Smooth muscle cell (in vitro differentiated cells): ENCODE results near the gene SLC39A3. TPM values are rescaled to one million over a fixed set of nuclear protein-coding genes. Genes with fewer than 3 reads are reported as not detected.

Experiments
- DNase-seq: peaks from one replicate; lab custom pipeline; 2025; ENCODE audit not compliant: unreplicated experiment; lab: John Stamatoyannopoulos, UW
- H2AFZ ChIP-seq: fragments of 200-600 bp; sonication (generic); 2 replicates; pipeline ENCODE4 v1.6.0; 2016; ENCODE audit warnings: antibody characterized with exemption, low read depth, mild to moderate bottlenecking
- H3F3A ChIP-seq: fragments of 200-600 bp; sonication (generic); 2 replicates; pipeline ENCODE4 v1.6.0; 2017; ENCODE audit warnings: antibody characterized with exemption, low read depth
- H3K27ac ChIP-seq: fragments of 200-600 bp; sonication (generic); 2 replicates; pipeline ENCODE4 v1.5.1; 2016; ENCODE audit warnings: low read depth, mild to moderate bottlenecking
- H3K27me3 ChIP-seq: fragments of 200-600 bp; sonication (generic); 2 replicates; pipeline ENCODE4 v1.6.1; 2016; ENCODE audit warnings: low read depth, mild to moderate bottlenecking
- H3K36me3 ChIP-seq: fragments of 200-600 bp; sonication (generic); 2 replicates; pipeline ENCODE4 v1.5.1; 2016; ENCODE audit warnings: low read depth
- H3K4me1 ChIP-seq: fragments of 200-600 bp; sonication (generic); 2 replicates; pipeline ENCODE4 v1.5.1; 2016; ENCODE audit warnings: low read depth
- H3K4me2 ChIP-seq: fragments of 200-600 bp; sonication (generic); 2 replicates; pipeline ENCODE4 v1.6.0; 2016; ENCODE audit warnings: mild to moderate bottlenecking
- H3K4me3 ChIP-seq: fragments of 200-600 bp; sonication (generic); 2 replicates; pipeline ENCODE4 v1.5.1; 2016; ENCODE audit warnings: mild to moderate bottlenecking
- H3K79me2 ChIP-seq: fragments of 200-600 bp; sonication (generic); 2 replicates; pipeline ENCODE4 v1.6.0; 2016; ENCODE audit warnings: low read depth, mild to moderate bottlenecking
- H3K9ac ChIP-seq: fragments of 200-600 bp; sonication (generic); 2 replicates; pipeline ENCODE4 v1.6.0; 2016; ENCODE audit warnings: low read depth
- H3K9me3 ChIP-seq: fragments of 200-600 bp; sonication (generic); replicated peaks from 2 replicates; pipeline ENCODE4 v1.5.1; 2016; ENCODE audit warnings: low read depth
- H4K20me1 ChIP-seq: fragments of 200-600 bp; sonication (generic); 2 replicates; pipeline ENCODE4 v1.6.0; 2016; ENCODE audit warnings: low read depth
- WGBS: methylation state at CpG from one replicate; pipeline ENCODE4 v1.1.7; 2016; ENCODE audit warnings: low lambda C conversion rate; 5-methylcytosine and 5-hydroxymethylcytosine counted together
- polyA plus RNA-seq: library from polyadenylated mRNA; unstranded; fragments of >200 nt; fragmentation: Nextera tagmentation; extraction: Ambion mirVana; gene quantifications from 2 replicates; pipeline ENCODE4 v1.2.1, GENCODE V29; 2016
- total RNA-seq: library from RNA; depleted of rRNA; stranded (reverse); fragments of >200 nt; gene quantifications from 2 replicates; pipeline ENCODE4 v1.2.3, GENCODE V29; 2014
- TF ChIP-seq, protein P1 (sequence below): fragments of 200-600 bp; sonication (generic); IDR thresholded peaks from 2 replicates; pipeline ENCODE4 v1.5.1; 2017; ENCODE audit warnings: borderline replicate concordance, mild to moderate bottlenecking, antibody characterized with exemption; ENCODE audit not compliant: insufficient read depth, poor library complexity, severe bottlenecking

The SLC39A3 gene
- total and polyA plus RNA-seq, 2 experiments from 2014 or later: 24.2 to 46.1 TPM

DNA sequence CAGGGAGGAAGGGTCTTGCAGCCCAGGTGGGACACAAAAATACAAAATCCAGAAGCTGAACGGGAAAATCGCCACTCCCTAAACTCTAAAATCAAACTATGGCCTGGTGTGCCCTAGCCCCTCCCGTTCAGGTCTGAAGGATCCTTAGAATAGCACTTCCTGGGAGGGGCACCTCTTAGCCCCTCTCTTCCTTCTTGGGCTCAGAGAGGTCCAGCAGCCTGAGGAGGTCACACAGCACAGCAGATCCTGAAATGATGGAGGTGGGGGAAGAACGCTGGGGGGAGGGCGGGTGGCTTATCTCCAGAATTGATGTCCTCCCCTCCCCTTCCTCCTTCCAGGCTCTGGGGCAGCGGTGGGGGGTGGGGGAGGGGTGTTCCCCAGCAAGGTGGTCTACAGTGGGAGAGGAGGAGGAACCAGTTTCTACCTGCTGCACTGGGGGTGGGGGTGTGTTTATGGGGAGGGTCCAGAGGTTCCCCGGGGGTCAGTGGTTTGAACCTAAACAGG lies 20.5 kb downstream of the SLC39A3 start:
- TF ChIP-seq, protein P1, sequence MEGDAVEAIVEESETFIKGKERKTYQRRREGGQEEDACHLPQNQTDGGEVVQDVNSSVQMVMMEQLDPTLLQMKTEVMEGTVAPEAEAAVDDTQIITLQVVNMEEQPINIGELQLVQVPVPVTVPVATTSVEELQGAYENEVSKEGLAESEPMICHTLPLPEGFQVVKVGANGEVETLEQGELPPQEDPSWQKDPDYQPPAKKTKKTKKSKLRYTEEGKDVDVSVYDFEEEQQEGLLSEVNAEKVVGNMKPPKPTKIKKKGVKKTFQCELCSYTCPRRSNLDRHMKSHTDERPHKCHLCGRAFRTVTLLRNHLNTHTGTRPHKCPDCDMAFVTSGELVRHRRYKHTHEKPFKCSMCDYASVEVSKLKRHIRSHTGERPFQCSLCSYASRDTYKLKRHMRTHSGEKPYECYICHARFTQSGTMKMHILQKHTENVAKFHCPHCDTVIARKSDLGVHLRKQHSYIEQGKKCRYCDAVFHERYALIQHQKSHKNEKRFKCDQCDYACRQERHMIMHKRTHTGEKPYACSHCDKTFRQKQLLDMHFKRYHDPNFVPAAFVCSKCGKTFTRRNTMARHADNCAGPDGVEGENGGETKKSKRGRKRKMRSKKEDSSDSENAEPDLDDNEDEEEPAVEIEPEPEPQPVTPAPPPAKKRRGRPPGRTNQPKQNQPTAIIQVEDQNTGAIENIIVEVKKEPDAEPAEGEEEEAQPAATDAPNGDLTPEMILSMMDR: no peak
- no peaks in the 10 kb centered on the region for H3K27me3 ChIP-seq
- no peak overlapping the region for H3K27ac ChIP-seq
- H3K4me1 ChIP-seq: peaks cover 4% of the 10 kb centered on the region
- no peak overlapping the region for H3K9ac ChIP-seq
- H3K36me3 ChIP-seq: no peaks in the 10 kb centered on the region
- H2AFZ ChIP-seq: no peak overlapping the region
- 63% methylated on average over 6 of the region's 7 CpGs for WGBS
- peaks cover 4% of the 10 kb centered on the region for H3K9me3 ChIP-seq
- no peaks in the 10 kb centered on the region for H3F3A ChIP-seq
- no peaks in the 10 kb centered on the region for H4K20me1 ChIP-seq
- no peaks in the 10 kb centered on the region for H3K79me2 ChIP-seq
- no peak for DNase-seq
- no peak overlapping the region for H3K4me2 ChIP-seq
- H3K4me3 ChIP-seq: no peak overlapping the region

DNA sequence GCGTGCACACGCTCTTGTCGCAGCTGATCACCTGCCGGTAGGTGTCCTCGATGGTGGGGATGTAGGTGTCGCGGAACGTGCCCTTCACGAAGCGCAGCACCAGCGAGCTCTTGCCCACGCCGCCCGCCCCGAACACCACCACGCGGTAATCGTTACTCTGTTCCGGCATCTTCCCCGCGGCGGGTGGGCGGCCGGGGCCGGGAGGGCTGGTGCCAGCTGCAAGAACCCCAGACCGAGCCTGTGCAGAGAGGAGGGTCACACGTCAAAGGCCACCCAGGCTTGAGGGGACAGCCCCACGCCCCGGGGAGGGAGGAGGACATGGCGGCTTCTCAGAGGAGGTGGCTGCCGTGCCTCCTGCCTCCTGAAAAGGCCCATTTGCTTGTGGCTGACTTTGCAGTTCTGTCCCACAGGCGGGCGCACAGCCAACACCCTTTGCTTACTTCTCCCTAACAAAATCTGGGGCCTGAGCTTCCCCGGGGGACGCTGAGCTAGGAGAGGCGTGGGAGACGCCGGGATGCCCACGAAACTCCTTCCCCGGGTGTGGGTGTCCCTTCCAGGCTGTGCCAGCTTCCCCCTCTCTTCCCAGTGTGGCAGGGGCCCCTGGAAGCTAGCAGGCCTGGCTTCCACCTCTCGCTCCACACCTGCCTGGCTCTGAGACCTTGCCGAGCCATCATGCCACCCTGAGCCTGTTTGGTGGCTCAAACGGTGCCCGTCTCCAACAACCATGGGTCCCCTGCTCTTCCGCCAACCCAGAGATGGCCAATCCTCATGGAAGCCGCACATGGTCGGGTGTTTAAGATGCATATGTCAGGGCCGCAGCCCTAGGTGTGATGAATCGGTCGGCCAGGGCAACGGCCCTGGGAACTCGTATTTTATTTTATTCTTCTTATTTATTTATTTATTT lies 21.9 kb downstream of the SLC39A3 start:
- peaks cover 4% of the 10 kb centered on the region for H3K4me1 ChIP-seq
- TF ChIP-seq, protein P1: no peak
- no peaks in the 10 kb centered on the region for H3F3A ChIP-seq
- no peaks in the 10 kb centered on the region for H3K27me3 ChIP-seq
- H3K79me2 ChIP-seq: no peaks in the 10 kb centered on the region
- no peak overlapping the region for H2AFZ ChIP-seq
- 95% methylated on average over 29 of the region's 52 CpGs for WGBS
- no peak overlapping the region for H3K9ac ChIP-seq
- peaks cover 4% of the 10 kb centered on the region for H3K9me3 ChIP-seq
- H3K4me3 ChIP-seq: no peak overlapping the region
- no peak for DNase-seq
- no peaks in the 10 kb centered on the region for H3K36me3 ChIP-seq
- no peak overlapping the region for H3K27ac ChIP-seq
- no peak overlapping the region for H3K4me2 ChIP-seq
- H4K20me1 ChIP-seq: no peaks in the 10 kb centered on the region

DNA sequence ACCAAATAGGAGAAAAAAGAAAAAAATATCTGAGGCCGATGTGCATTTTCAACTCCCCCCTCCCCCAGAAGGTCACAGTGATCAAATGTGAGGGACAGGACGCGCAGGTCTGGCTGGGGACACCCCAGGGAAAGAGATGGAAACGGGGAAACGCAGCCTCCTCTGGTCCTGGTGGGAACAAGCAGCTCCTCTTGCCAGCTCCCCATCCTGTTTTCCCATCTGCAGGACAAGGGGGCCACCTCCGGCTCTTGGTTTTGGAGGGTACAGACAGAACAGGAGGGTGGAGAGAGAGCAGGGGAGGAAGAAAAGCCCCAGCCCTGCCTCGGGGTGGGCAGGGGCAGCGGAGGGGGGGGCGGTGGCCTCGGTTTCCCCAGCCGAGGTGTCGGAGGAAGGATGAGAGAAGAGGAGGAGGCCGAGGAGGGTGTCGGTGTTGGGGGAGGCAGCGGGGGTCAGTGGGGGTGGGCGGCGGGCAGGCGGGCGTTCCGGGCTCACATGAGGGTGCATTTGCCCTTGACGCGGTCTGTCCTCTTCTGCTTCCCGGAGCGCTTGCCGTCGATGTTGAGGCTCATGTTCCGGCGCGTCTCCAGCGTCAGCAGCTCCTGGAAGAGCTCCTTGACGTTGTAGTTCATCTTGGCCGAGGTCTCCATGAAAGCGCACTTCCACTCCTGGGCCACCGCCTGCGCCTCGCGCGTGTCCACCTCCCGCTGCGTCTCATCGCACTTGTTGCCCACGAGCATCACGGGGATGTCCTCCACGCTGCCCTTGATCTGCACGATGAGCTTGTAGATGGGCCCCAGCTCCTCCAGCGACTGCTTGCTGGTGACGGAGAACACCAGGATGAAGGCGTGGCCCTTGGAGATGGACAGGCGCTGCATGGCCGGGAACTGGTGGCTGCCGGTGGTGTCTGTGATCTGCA lies 22.8 kb downstream of the SLC39A3 start:
- Histone ChIP-seq H3K4me1 (peaks cover 4% of the 10 kb centered on the region), H3K4me2 (no peak overlapping the region), H3F3A (no peaks in the 10 kb centered on the region), H2AFZ (no peak overlapping the region), H3K79me2 (no peaks in the 10 kb centered on the region), H3K36me3 (no peaks in the 10 kb centered on the region), H3K9ac (no peak overlapping the region), H3K27me3 (no peaks in the 10 kb centered on the region), H3K4me3 (no peak overlapping the region), H4K20me1 (no peaks in the 10 kb centered on the region), H3K27ac (no peak overlapping the region), H3K9me3 (peaks cover 4% of the 10 kb centered on the region)
- TF ChIP-seq, protein P1: no peak
- 94% methylated on average over 37 of the region's 51 CpGs for WGBS
- DNase-seq: no peak
